RWPE2 (cell line): ENCODE results near the gene NCF4.

Experiments
- ATAC-seq: fragments of 200-7000 bp; cut with Tn5 transposase; 3 replicates; pipeline ENCODE4 v1.9.1; 2021; ENCODE audit warnings: low read depth
- DNase-seq: peaks from one replicate; pipeline ENCODE4 v3.0.0-alpha.2; 2020; ENCODE audit warnings: low spot score
- H3K27ac ChIP-seq: fragments of 450-650 bp; 2 replicates; pipeline ENCODE4 v1.5.1; 2017; ENCODE audit warnings: mild to moderate bottlenecking; ENCODE audit not compliant: poor library complexity, severe bottlenecking
- H3K27me3 ChIP-seq: fragments of 250-450 bp; sonication (Bioruptor Pico); 2 replicates; pipeline ENCODE4 v1.5.1; 2021; ENCODE audit warnings: mild to moderate bottlenecking, moderate library complexity; ENCODE audit not compliant: insufficient read depth, poor library complexity, severe bottlenecking
- H3K36me3 ChIP-seq: fragments of 250-450 bp; sonication (Bioruptor Pico); 2 replicates; pipeline ENCODE4 v1.5.1; 2020; ENCODE audit warnings: low read depth, mild to moderate bottlenecking, moderate library complexity
- H3K4me1 ChIP-seq: fragments of 250-450 bp; sonication (Bioruptor Pico); 2 replicates; pipeline ENCODE4 v1.5.1; 2021; ENCODE audit warnings: mild to moderate bottlenecking, moderate library complexity; ENCODE audit not compliant: insufficient read depth, poor library complexity, severe bottlenecking
- H3K4me3 ChIP-seq: fragments of 250-450 bp; sonication (Bioruptor Pico); 2 replicates; pipeline ENCODE4 v1.5.1; 2021; ENCODE audit warnings: mild to moderate bottlenecking, moderate library complexity; ENCODE audit not compliant: severe bottlenecking
- H3K9me3 ChIP-seq: fragments of 250-450 bp; sonication (Bioruptor Pico); 2 replicates; pipeline ENCODE4 v1.5.1; 2021; ENCODE audit warnings: mild to moderate bottlenecking, moderate library complexity; ENCODE audit not compliant: severe bottlenecking
- CTCF ChIP-seq: fragments of 450-650 bp; IDR thresholded peaks from one replicate; pipeline ENCODE4 v1.5.1; 2017; ENCODE audit warnings: mild to moderate bottlenecking, moderate library complexity; ENCODE audit not compliant: poor library complexity, severe bottlenecking

NCF4 gene

GRCh38 chr22:36822581-36822980 is 38.2 kb upstream of the NCF4 start:
- Histone ChIP-seq H3K9me3 (no peaks in the 10 kb centered on the region), H3K4me3 (no peak overlapping the region), H3K4me1 (no peaks in the 10 kb centered on the region), H3K27ac (no peak overlapping the region), H3K27me3 (peaks cover 19% of the 10 kb centered on the region), H3K36me3 (no peaks in the 10 kb centered on the region)
- no peak for ATAC-seq
- TF ChIP-seq CTCF, result no peak
- no peak for DNase-seq

DNA sequence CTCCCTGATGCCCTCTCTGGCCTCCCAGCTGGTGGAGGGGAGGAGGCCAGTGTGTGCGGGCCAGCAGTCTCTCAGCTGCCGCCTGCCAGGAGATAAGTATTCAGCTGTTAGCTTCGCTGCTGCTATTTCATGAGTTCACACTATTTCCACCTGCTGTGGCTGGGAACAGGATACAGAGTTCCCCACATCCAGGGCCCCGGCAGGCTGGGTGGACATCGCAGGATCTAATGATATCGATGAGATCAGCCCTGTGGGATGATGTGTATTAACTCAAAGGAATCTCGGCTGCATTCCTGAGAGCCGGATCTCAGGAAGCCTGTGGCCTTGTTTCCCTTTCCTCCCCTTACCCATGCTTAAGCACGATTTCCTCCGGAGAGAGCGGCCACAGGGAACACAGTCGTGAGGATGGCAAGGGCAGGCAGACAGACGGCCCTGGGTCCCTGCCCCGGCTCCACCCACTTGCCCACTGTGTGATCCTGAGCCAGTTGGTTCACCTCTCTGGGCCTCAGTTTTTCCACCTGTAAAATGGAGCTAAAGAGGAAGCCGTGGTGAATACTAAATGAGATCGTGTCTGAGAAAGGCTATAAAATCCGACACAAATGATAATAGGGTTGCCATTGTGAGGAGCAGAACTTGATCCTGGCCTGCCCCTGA is 37.5 kb upstream of the NCF4 start:
- DNase-seq, result no peak

GRCh38 chr22:36824655-36825054 is 36.2 kb upstream of the NCF4 start:
- H3K27me3 ChIP-seq, result peaks cover 6% of the 10 kb centered on the region
- no peak overlapping the region for H3K4me3 ChIP-seq
- no peak for TF ChIP-seq CTCF
- no peak for ATAC-seq
- DNase-seq, result no peak
- no peaks in the 10 kb centered on the region for H3K4me1 ChIP-seq
- no peaks in the 10 kb centered on the region for H3K36me3 ChIP-seq
- no peak overlapping the region for H3K27ac ChIP-seq
- H3K9me3 ChIP-seq, result no peaks in the 10 kb centered on the region

More for the DNA sequence above, 37.5 kb upstream of the NCF4 start:
- Histone ChIP-seq H3K9me3 (no peaks in the 10 kb centered on the region), H3K27ac (no peak overlapping the region), H3K36me3 (no peaks in the 10 kb centered on the region), H3K27me3 (peaks cover 12% of the 10 kb centered on the region), H3K4me1 (no peaks in the 10 kb centered on the region), H3K4me3 (no peak overlapping the region)
- ATAC-seq, result no peak
- TF ChIP-seq CTCF, result no peak

- Histone ChIP-seq H3K4me1 (no peaks in the 10 kb centered on the region), H3K4me3 (no peak overlapping the region), H3K27ac (no peak overlapping the region), H3K27me3 (no peaks in the 10 kb centered on the region), H3K9me3 (no peaks in the 10 kb centered on the region), H3K36me3 (no peaks in the 10 kb centered on the region)
- DNase-seq, result no peak
- no peak for TF ChIP-seq CTCF
- no peak for ATAC-seq
Measured at GRCh38 chr22:36826262-36826661, 34.5 kb upstream of the NCF4 start.

GRCh38 chr22:36828815-36829214 is 32.0 kb upstream of the NCF4 start:
- no peak overlapping the region for H3K27ac ChIP-seq
- DNase-seq, result no peak
- no peaks in the 10 kb centered on the region for H3K27me3 ChIP-seq
- TF ChIP-seq CTCF, result no peak
- no peaks in the 10 kb centered on the region for H3K36me3 ChIP-seq
- ATAC-seq, result no peak
- no peak overlapping the region for H3K4me3 ChIP-seq
- no peaks in the 10 kb centered on the region for H3K4me1 ChIP-seq
- no peaks in the 10 kb centered on the region for H3K9me3 ChIP-seq
